GM23248 (cell line): ENCODE data around the gene NDUFA12. TPM values are rescaled to one million over a fixed set of nuclear protein-coding genes. Genes with fewer than 3 reads are reported as not detected.

Experiments used
- DNase-seq: peaks from one replicate; pipeline ENCODE4 v3.0.0-alpha.2; 2015
- H2AFZ ChIP-seq: fragments of 200-600 bp; sonication (generic); 2 replicates; pipeline ENCODE4 v1.6.1; 2016; ENCODE audit warnings: antibody characterized with exemption
- H3F3A ChIP-seq: fragments of 200-600 bp; sonication (generic); 2 replicates; pipeline ENCODE4 v1.6.1; 2016; ENCODE audit warnings: mild to moderate bottlenecking, antibody characterized with exemption, mixed run types; ENCODE audit not compliant: insufficient read depth
- H3K27ac ChIP-seq: fragments of 200-600 bp; sonication (generic); 2 replicates; pipeline ENCODE4 v1.5.1; 2016; ENCODE audit warnings: mild to moderate bottlenecking
- H3K27me3 ChIP-seq: fragments of 200-600 bp; sonication (generic); replicated peaks from 2 replicates; pipeline ENCODE4 v1.6.1; 2016; ENCODE audit warnings: mild to moderate bottlenecking; ENCODE audit not compliant: insufficient read depth
- H3K36me3 ChIP-seq: fragments of 200-600 bp; sonication (generic); 2 replicates; pipeline ENCODE4 v1.6.1; 2016; ENCODE audit warnings: low read depth, mild to moderate bottlenecking
- H3K4me1 ChIP-seq: fragments of 200-600 bp; sonication (generic); 2 replicates; pipeline ENCODE4 v1.6.1; 2016; ENCODE audit warnings: mild to moderate bottlenecking; ENCODE audit not compliant: insufficient read depth
- H3K4me2 ChIP-seq: fragments of 200-600 bp; sonication (generic); one replicate; pipeline ENCODE4 v1.6.1; 2016; ENCODE audit warnings: mild to moderate bottlenecking; ENCODE audit not compliant: unreplicated experiment
- H3K4me3 ChIP-seq: fragments of 200-600 bp; sonication (generic); 2 replicates; pipeline ENCODE4 v1.5.1; 2016; ENCODE audit warnings: mild to moderate bottlenecking
- H3K79me2 ChIP-seq: fragments of 200-600 bp; sonication (generic); 2 replicates; pipeline ENCODE4 v1.6.1; 2016; ENCODE audit warnings: mild to moderate bottlenecking; ENCODE audit not compliant: insufficient read depth
- H3K9ac ChIP-seq: fragments of 200-600 bp; sonication (generic); 2 replicates; pipeline ENCODE4 v1.6.1; 2016; ENCODE audit warnings: mild to moderate bottlenecking
- H3K9me2 ChIP-seq: fragments of 200-600 bp; sonication (generic); 2 replicates; pipeline ENCODE4 v1.6.1; 2016; ENCODE audit warnings: mixed run types, mild to moderate bottlenecking, moderate library complexity; ENCODE audit not compliant: insufficient read depth
- H3K9me3 ChIP-seq: fragments of 200-600 bp; sonication (generic); one replicate; pipeline ENCODE4 v1.6.1; 2017; ENCODE audit warnings: low read depth
- H4K20me1 ChIP-seq: fragments of 200-600 bp; sonication (generic); 2 replicates; pipeline ENCODE4 v1.6.0; 2016; ENCODE audit not compliant: insufficient read depth
- EZH2 ChIP-seq: fragments of 200-600 bp; sonication (generic); IDR thresholded peaks from 2 replicates; pipeline ENCODE4 v1.6.1; 2018; ENCODE audit warnings: antibody characterized with exemption, mild to moderate bottlenecking; ENCODE audit not compliant: insufficient read depth, poor library complexity, severe bottlenecking
- EZH2phosphoT487 ChIP-seq: fragments of 200-600 bp; sonication (generic); IDR thresholded peaks from 2 replicates; pipeline ENCODE4 v1.6.1; 2018; ENCODE audit warnings: antibody characterized with exemption, moderate library complexity, mild to moderate bottlenecking, low read depth; ENCODE audit not compliant: insufficient read depth
- WGBS, 2 experiments: methylation state at CpG; one replicate each; pipeline ENCODE4 v1.1.6; 2015 to 2017; ENCODE audit warnings: low lambda C conversion rate in 2 of 2, low coverage in 1 of 2; ENCODE audit errors: missing lambda C conversion rate in 2 of 2; 5-methylcytosine and 5-hydroxymethylcytosine counted together
- in situ Hi-C: fragments of 300-500 bp; cut with MboI; formaldehyde crosslinking; loops from 2 replicates; pipeline ENCODE4 v1.15.0; 2020
- polyA plus RNA-seq: library from polyadenylated mRNA; unstranded; fragments of >200 nt; fragmentation: Nextera tagmentation; extraction: Ambion mirVana; gene quantifications from 2 replicates; pipeline ENCODE4 v1.2.1, GENCODE V29; 2016
- total RNA-seq: library from RNA; depleted of rRNA; stranded (reverse); fragments of >200 nt; shearing (Covaris generic); gene quantifications from 2 replicates; pipeline ENCODE4 v1.2.3, GENCODE V29; 2014

NDUFA12 gene
- total and polyA plus RNA-seq, 2 experiments from 2014 or later: 122 to 169 TPM

GRCh38 chr12:94952325-94952724 lies 51.2 kb downstream of the NDUFA12 start:
- Histone ChIP-seq H3K27me3 (no peaks in the 10 kb centered on the region), H3K4me1 (peaks cover 6% of the 10 kb centered on the region), H4K20me1 (no peaks in the 10 kb centered on the region), H3K79me2 (no peaks in the 10 kb centered on the region), H3K9me3 (no peaks in the 10 kb centered on the region), H3K9ac (no peak overlapping the region), H3K4me2 (no peak overlapping the region), H3K9me2 (no peaks in the 10 kb centered on the region), H3K4me3 (no peak overlapping the region), H3K36me3 (no peaks in the 10 kb centered on the region), H3F3A (no peaks in the 10 kb centered on the region), H2AFZ (no peak overlapping the region), H3K27ac (no peak overlapping the region)
- peak; percentile 27 for DNase-seq
- 43 to 46% methylated on average over 2 of the region's 2 CpGs for WGBS, 2 experiments
- in situ Hi-C loops: no loop called here
- TF ChIP-seq EZH2phosphoT487 (no peak), EZH2 (no peak)

GRCh38 chr12:94951071-94951934 lies 52.2 kb downstream of the NDUFA12 start:
- in situ Hi-C loops: no loop called here
- Histone ChIP-seq H3K27ac (no peak overlapping the region), H3K4me2 (no peak overlapping the region), H3K4me1 (peaks cover 6% of the 10 kb centered on the region), H3K27me3 (no peaks in the 10 kb centered on the region), H3F3A (no peaks in the 10 kb centered on the region), H3K4me3 (no peak overlapping the region), H3K79me2 (no peaks in the 10 kb centered on the region), H3K9me2 (no peaks in the 10 kb centered on the region), H3K9ac (no peak overlapping the region), H2AFZ (no peak overlapping the region), H3K36me3 (no peaks in the 10 kb centered on the region), H4K20me1 (no peaks in the 10 kb centered on the region), H3K9me3 (no peaks in the 10 kb centered on the region)
- TF ChIP-seq EZH2 (no peak), EZH2phosphoT487 (no peak)
- peak; percentile 17 for DNase-seq
- 54 to 71% methylated on average over 7 of the region's 7 CpGs for WGBS, 2 experiments

- no peaks in the 10 kb centered on the region for H3K9me2 ChIP-seq
- TF ChIP-seq EZH2 (no peak), EZH2phosphoT487 (no peak)
- 73 to 75% methylated on average over 6 of the region's 6 CpGs for WGBS, 2 experiments
- H3K27ac ChIP-seq: no peak overlapping the region
- H2AFZ ChIP-seq: no peak overlapping the region
- peaks cover 6% of the 10 kb centered on the region for H3K4me1 ChIP-seq
- no peaks in the 10 kb centered on the region for H3K27me3 ChIP-seq
- in situ Hi-C loops: no loop called here
- H3K36me3 ChIP-seq: no peaks in the 10 kb centered on the region
- no peaks in the 10 kb centered on the region for H3F3A ChIP-seq
- H4K20me1 ChIP-seq: no peaks in the 10 kb centered on the region
- H3K9ac ChIP-seq: no peak overlapping the region
- no peaks in the 10 kb centered on the region for H3K9me3 ChIP-seq
- H3K79me2 ChIP-seq: no peaks in the 10 kb centered on the region
- DNase-seq: no peak
- H3K4me3 ChIP-seq: no peak overlapping the region
- H3K4me2 ChIP-seq: no peak overlapping the region
Observed at GRCh38 chr12:94948232-94948810, 55.2 kb downstream of the NDUFA12 start.

- no peak overlapping the region for H3K27ac ChIP-seq
- TF ChIP-seq EZH2 (no peak), EZH2phosphoT487 (no peak)
- in situ Hi-C loops: no loop called here
Observed at GRCh38 chr12:94942663-94943062, 60.8 kb downstream of the NDUFA12 start.

More at GRCh38 chr12:94942663-94943062, 60.8 kb downstream of the NDUFA12 start:
- Histone ChIP-seq H3K9me3 (no peaks in the 10 kb centered on the region), H2AFZ (no peak overlapping the region), H3K9me2 (no peaks in the 10 kb centered on the region), H3K4me2 (no peak overlapping the region), H3K27me3 (no peaks in the 10 kb centered on the region), H3K9ac (no peak overlapping the region), H4K20me1 (no peaks in the 10 kb centered on the region), H3K4me1 (peaks cover 13% of the 10 kb centered on the region), H3K36me3 (no peaks in the 10 kb centered on the region), H3K4me3 (no peak overlapping the region), H3F3A (peaks cover 5% of the 10 kb centered on the region; the same call in 1 of the 2 replicates), H3K79me2 (no peaks in the 10 kb centered on the region)
- no peak for DNase-seq
- WGBS, 2 experiments: 97% methylated on average over 3 of the region's 3 CpGs
